Measurements from ENCODE around the gene VSIG8. TPM values are rescaled to one million over a fixed set of nuclear protein-coding genes. Genes with fewer than 3 reads are reported as not detected.

VSIG8 gene
- total and polyA plus RNA-seq, 2 of the 8 experiments (the other 6 are each of a cell fraction or from before 2014, with no cell fraction given) = not detected

DNA sequence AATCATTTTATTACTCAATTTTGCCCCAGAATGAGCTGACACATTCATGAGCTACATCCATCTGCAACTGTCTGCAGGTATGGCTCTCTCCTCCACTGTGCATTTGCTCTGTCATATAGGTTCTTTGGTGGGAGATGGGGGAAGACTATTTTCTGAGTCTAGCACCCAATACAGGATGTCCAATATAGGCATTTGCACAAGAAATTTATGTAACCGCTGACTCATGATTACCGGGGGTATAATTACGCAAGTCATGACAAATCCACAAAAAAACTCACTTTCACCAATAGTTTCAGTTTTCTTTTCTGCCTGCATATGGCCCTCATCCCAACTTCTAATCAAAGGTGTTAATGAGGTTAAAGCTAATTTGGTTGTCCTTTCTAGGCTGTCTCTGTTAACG is 17.5 kb upstream of the VSIG8 start:
- ChIA-PET CTCF (ENCODE audit: partially characterized antibody) (interaction anchor here (1.2 to 20.8 kb wide), 10 partner anchors 10 to 167 kb away, joined by 3 to 645 read pairs (median 4); partner anchors contain the start of gene FCRL6), POLR2A (ENCODE audit: partially characterized antibody) (no interaction called here)
- Histone ChIP-seq H3K9me3 (ENCODE audit: insufficient read depth in 2 of 2, low read depth in 1 of 2, low read length in 1 of 2) (no peaks in the 10 kb centered on the region), H3K14ac (ENCODE audit: insufficient read length) (no peak overlapping the region), H3K18ac (ENCODE audit: extremely low read depth, low read length) (no peak overlapping the region), H3K4me3 (ENCODE audit: extremely low read depth in 1 of 4, insufficient read depth in 2 of 4, low read depth in 3 of 4, low read length in 4 of 4) (no peak overlapping the region), H2BK15ac (ENCODE audit: low read length) (no peak overlapping the region), H3K4ac (replicated peaks; ENCODE audit: insufficient read length, low read depth, low read length) (no peak overlapping the region), H2BK120ac (replicated peaks; ENCODE audit: low read depth, low read length) (no peak overlapping the region), H3K4me1 (replicated peaks in 1 of 4; ENCODE audit: control insufficient read depth in 3 of 4, insufficient read depth in 4 of 4, low read length in 3 of 4) (no peaks in the 10 kb centered on the region), H4K5ac (ENCODE audit: insufficient read length, low read depth, low read length) (no peak overlapping the region), H2BK20ac (ENCODE audit: low read length) (no peak overlapping the region), H4K91ac (replicated peaks; ENCODE audit: insufficient read length, low read length) (no peak overlapping the region), H3K27me3 (replicated peaks in 1 of 4; ENCODE audit: control insufficient read depth in 3 of 4, extremely low read depth in 1 of 4, insufficient read depth in 3 of 4, low read length in 3 of 4) (no peaks in the 10 kb centered on the region; a peak in 1 of 7 replicates), H4K20me1 (replicated peaks in 1 of 2; ENCODE audit: control insufficient read depth in 1 of 2, insufficient read depth in 2 of 2, low read length in 2 of 2) (no peaks in the 10 kb centered on the region), H3K79me1 (ENCODE audit: low read depth, low read length) (no peaks in the 10 kb centered on the region), H3K23me2 (ENCODE audit: low read depth, low read length) (no peaks in the 10 kb centered on the region; the same call in 1 of the 2 replicates), H3K27ac (ENCODE audit: low read depth, low read length) (no peak overlapping the region), H3K23ac (ENCODE audit: insufficient read length) (no peak overlapping the region), H2AK5ac (ENCODE audit: low read depth, low read length) (no peak overlapping the region), H3K36me3 (ENCODE audit: control insufficient read depth in 2 of 4, insufficient read depth in 4 of 4, low read length in 3 of 4) (no peaks in the 10 kb centered on the region), H2AFZ (ENCODE audit: low read length) (no peak overlapping the region), H4K8ac (ENCODE audit: extremely low read depth, insufficient read depth, low read length) (no peak overlapping the region), H2BK12ac (ENCODE audit: low read depth, low read length) (no peak overlapping the region), H2BK5ac (ENCODE audit: low read depth, low read length) (no peak overlapping the region), H3K56ac (replicated peaks; ENCODE audit: insufficient read length, low read depth, low read length) (no peak overlapping the region), H3K9ac (replicated peaks in 1 of 4; ENCODE audit: extremely low read depth in 1 of 4, low read depth in 3 of 4, low read length in 3 of 4) (no peak overlapping the region), H3K79me2 (ENCODE audit: control insufficient read depth in 1 of 2, insufficient read depth in 2 of 2, low read length in 2 of 2) (no peaks in the 10 kb centered on the region), H3K4me2 (ENCODE audit: insufficient read depth in 1 of 2, low read depth in 2 of 2, low read length in 2 of 2) (no peak overlapping the region)
- DNase-seq (ENCODE audit: low read depth in 1 of 2, low spot score in 2 of 2) (no peak), FAIRE-seq (no peak)
- TF ChIP-seq MAFK (IDR thresholded peaks at IDR 0.05; ENCODE audit: low read depth, low read length) = 0 out of 2 replicates have a peak, but pooled peaks have one; percentile 24
- TF ChIP-seq BACH1 (IDR thresholded peaks at IDR 0.05; ENCODE audit: low read length) = peak; percentile 57; the same call in 1 of the 2 replicates
- no peak for TF ChIP-seq BRCA1 (IDR thresholded peaks at IDR 0.05; ENCODE audit: low read depth, low read length)
- TF ChIP-seq, protein P1, sequence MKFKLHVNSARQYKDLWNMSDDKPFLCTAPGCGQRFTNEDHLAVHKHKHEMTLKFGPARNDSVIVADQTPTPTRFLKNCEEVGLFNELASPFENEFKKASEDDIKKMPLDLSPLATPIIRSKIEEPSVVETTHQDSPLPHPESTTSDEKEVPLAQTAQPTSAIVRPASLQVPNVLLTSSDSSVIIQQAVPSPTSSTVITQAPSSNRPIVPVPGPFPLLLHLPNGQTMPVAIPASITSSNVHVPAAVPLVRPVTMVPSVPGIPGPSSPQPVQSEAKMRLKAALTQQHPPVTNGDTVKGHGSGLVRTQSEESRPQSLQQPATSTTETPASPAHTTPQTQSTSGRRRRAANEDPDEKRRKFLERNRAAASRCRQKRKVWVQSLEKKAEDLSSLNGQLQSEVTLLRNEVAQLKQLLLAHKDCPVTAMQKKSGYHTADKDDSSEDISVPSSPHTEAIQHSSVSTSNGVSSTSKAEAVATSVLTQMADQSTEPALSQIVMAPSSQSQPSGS (IDR thresholded peaks at IDR 0.05; ENCODE audit: low read length) = no peak
- WGBS, 2 experiments (ENCODE audit: extremely low coverage in 1 of 2, insufficient coverage in 1 of 2, insufficient read length in 1 of 2, insufficient replicate concordance in 2 of 2, low coverage in 1 of 2, low lambda C conversion rate in 2 of 2, missing lambda C conversion rate in 1 of 2) = 93% methylated on average over 4 of the region's 4 CpGs; no CpG with 5 or more reads in 1 of the 2 experiments
